Measurements from ENCODE around the gene ASGR2.
"Not testable (repeated sequence)": the region's sequence is repeated elsewhere in the genome, so short reads cannot be mapped to it uniquely, and the experiment has no call there.

ASGR2 gene, protein sequence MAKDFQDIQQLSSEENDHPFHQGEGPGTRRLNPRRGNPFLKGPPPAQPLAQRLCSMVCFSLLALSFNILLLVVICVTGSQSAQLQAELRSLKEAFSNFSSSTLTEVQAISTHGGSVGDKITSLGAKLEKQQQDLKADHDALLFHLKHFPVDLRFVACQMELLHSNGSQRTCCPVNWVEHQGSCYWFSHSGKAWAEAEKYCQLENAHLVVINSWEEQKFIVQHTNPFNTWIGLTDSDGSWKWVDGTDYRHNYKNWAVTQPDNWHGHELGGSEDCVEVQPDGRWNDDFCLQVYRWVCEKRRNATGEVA

DNA sequence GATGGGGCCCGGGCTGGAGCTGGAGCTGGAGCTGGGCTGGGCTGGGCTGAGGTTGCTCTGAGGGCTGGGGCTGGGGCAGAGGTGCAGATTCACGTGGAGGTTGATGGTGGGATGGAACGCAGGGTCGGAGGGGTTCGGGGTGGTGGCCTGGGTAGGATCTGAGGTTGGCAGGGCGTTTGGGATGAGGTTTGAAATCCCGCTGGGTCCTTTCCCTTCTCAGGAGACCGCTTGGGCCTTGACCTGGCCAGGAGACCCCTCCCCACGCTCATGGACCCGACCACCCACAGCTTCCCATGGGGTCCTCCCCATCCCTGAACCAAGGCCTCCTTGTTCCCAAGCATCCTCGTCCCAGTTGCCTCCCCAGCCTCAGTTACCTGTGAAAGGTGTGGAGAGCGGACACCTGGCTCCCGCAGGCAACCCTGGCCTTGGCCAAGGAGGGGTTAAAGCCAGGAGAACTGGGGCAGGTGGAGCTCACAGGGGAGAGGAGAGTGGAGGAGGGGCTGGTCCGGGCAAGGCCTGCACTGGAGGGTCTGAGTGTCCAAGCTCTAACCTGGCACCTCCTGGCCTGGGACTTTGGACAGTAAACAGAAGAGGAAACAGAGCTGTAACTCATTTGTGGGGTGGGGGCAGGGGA lies at the start of gene ASGR2:
ASGR2 (minus strand) TSS at position 582 of the 634 bp plus-strand sequence. CDS start 582 bp downstream, outside the sequence.
- FAIRE-seq = no peak

DNA sequence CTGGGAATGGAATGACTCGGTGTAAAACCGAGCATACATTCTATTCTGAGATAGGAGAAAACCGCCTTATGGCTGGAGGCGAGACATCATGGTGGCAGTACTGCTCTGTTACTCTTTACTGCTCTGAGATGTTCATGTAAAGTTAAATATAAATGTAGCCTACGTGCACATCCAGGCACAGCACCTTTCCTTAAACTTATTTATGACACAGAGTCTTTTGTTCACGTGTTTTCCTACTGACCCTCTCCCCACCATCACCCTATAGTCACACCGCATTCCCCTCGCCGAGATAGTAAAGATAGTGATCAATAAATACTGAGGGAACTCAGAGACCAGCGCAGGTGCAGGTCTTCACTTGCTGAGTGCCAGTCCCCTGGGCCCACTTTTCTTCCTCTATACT lies 44.9 kb upstream of the ASGR2 start:
- not testable (repeated sequence) for FAIRE-seq

DNA sequence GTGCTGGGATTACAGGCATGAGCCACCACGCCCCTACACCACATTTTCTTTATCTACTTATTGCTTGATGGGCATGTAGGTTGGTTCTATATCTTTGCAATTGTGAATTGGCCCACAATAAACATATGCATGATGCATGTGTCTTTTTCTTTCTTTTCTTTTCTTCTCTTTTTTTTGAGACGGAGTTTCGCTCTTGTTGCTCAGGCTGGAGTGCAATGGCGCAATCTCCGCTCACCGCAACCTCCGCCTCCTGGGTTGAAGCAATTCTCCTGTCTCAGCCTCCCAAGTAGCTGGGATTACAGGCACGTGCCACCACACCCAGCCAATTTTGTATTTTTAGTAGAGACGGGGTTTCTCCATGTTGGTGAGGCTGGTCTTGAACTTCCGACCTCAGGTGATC lies 43.8 kb upstream of the ASGR2 start:
- FAIRE-seq = not testable (repeated sequence)

DNA sequence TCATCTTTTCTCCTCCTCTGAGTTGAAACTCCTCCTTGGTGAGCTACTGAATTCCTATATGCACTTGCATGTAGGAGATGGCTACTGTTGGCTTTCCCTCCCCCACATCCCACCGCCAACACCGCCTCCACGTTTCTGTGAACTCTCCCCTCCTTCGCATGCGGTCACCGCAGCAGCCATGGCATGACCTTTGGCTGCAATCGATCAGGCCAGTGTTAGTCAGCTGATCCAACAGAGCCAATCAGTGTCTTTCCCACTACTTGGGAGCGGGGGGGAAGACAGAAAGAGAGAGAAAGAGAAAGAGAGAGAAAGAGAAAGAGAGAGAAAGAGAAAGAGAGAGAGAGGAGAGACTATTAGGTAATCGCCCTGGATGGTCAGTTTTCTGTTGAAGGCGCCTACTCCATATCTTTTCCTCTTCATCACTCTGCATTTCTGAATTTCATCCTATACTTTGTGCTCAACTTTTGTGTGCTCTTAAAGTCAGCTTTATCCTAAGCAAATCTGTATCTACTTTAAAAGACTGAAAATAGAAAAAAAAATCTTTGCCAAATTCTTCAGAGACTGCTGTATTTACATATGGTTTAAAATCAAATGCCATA lies 41.8 kb upstream of the ASGR2 start:
- no peak for FAIRE-seq

DNA sequence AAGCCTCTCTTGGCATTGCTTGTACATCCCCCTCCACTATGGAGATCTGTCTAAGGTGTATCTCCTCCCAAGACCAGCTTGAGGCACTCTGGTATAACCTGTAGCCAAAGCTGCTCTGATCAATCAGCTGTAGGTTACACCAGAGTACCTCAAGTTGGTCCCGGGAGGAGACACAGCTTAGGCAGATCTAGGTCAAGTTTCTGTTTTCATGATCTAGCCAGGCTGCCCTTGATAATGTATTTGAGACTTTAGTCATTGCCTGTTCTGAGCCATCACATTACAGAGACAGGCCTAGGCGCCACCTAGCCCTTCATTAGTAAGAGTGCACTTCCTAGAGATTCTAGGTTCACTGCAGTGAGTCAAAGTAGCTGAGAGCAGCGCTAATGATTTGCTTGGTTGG lies 33.1 kb upstream of the ASGR2 start:
- FAIRE-seq = no peak

DNA sequence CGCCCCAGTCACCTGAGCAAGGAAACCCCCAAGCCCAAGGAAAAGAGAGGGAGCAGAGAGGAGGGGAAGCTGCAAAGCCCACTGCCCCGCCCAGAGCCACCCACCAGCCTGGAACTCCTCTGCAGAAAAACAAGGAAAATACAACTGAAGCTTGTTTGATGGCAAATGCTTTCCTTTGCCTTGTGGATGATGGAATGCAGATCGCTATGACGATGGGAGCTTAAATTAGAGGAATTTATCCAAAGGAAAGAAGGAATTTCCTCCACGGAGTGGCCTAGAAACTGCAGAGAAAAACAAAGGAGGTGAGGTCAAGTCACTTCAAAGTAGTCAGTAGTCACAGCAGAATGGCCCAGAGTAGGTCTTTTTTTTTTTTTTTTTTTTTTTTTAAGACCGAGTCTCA lies 31.5 kb upstream of the ASGR2 start:
- FAIRE-seq = no peak

DNA sequence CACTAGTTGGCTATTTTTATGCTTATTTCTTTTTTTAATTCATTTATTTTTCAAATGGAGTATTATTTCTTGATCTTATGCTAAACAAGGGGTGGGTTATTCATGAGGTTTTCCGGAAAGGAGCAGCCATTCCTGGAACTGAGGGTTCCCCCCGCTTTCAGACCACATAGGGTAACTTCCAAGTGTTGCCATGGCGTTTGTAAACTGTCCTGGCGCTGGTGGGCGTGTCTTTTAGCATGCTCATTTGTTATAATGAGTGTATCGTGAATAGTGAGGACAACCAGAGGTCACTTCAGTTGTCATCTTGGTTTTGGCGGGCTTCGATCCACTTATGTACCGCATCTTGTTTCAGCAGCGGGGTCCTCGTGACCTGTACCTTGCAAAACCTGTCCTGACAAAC lies 29.6 kb upstream of the ASGR2 start:
- no peak for FAIRE-seq

DNA sequence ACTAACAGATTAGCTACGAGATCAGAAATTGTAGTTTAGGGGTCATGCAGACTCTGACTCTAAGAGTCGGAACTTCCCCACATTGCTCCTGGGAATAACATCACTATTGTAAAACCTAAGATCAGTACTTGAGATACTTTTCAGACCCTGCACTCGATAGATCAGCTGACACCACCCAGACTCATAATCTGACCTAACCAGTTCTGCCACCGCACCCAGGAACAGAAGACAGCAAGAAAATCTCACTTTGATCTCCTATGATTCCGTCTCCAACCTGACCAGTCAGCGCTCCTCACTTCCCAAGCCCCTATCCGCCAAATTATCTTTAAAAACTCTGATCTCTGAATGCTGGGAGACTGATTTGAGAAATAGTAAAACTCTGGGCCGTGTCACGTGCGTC lies 27.2 kb upstream of the ASGR2 start:
- no peak for FAIRE-seq

DNA sequence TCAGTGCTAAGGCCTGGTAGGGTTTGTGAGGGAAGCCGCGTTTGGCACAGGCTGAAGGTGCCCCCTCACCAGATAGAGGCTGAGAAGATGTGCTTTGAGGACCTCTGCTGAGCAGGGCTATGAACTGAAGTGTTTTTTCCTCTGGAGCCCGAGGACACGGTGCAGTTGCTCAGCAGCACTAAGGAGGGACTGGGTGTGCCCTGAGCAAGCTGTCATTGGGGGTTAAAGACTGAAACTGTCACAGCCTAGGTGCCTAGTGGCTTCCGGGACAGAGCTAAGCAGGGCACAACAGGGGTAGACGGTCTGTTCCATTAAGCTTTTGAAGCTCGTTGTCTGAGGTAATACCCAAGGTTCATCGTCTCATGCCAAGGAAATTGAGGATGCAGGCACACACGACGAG lies 24.8 kb upstream of the ASGR2 start:
- no peak for FAIRE-seq

DNA sequence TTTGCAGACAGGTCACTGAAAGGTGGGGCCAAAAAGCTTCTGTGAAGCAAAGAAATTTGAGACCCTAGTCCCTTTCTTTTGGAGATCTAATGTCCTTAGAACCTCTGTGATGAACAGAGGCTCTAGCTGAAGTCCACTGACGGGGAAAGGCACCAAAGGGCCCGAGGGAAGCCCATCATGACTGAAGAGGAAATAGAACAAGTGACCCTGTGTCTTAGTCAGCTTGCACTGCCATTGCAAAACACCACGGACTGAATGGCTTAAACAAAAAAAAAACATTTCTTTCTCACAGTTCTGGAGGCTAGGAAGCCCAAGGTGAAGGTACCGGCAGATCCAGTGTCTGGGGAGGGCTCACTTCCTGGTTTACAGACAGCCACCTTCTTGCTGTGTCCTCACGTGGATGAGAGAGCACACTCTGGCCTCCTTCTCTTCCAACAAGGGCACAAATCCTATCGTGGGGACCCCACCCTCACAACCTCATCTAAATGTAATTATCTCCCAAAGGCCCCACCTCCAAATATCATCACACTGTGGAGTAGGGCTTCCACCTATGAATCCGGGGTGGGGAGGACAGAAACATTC lies 24.3 kb upstream of the ASGR2 start:
- FAIRE-seq = no peak

DNA sequence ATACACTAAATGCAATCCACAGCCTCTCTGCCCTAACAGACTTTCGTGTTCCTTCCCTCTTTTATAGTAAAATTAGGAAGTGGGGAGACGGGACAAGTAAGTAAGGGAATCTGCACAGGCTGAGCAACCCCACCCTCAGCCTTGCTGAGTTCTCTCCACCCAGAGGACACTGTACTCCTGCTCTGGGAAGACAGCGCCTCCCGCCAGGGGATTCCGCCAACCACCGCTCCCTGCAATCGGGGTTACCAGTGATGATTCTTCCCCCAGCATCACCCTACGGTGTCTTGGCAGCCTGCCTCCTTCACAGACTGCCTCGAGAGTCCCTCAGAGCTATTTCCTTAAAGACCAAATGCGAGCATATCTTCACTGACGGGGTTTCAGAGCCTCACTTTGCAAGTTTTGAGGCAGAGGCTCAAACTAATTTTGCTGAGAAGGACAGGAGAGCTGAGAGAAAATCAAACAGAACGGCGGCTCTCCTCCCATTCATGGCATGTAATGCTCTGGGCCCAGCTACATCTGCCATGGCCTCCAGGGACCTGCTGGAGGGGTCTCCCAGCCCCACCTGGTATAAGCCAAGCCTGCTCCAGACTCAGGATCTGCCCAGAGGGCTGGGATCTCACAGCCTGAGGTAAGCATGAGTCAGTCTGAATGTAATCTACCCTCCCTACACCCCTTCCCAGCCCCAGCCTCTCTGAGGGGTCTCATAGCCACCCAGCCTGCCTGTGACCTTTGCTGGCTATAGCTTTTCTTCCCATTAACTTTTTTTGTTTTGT lies 22.7 kb upstream of the ASGR2 start:
- FAIRE-seq = no peak

DNA sequence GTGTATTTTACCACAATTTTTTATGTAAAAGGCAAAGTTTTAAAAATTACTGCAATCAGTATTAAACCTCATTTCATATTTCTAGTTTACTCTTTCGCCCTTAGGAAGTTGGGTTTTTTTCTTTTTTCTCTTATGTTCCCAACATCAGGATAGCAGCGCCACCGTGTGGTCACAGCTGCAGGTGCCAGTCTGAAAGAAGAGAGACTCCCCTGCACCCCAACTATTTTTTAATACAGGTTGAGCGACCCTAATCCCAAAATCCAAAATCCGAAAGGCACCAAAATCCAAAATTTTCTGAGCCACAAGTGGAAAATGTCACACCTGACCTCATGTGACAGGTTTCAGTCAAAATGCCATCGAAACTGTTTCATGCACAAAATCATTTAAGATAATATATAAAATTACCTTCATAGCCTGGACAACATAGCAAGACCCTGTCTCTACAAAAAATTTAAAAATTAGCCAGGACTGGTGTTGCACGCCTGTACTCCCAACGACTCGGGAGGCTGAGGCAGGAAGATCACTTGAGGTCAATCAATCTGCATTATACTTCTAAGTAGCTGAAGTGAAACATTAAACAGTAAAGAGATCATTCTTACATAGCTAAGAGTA lies 21.8 kb upstream of the ASGR2 start:
- FAIRE-seq = no peak

DNA sequence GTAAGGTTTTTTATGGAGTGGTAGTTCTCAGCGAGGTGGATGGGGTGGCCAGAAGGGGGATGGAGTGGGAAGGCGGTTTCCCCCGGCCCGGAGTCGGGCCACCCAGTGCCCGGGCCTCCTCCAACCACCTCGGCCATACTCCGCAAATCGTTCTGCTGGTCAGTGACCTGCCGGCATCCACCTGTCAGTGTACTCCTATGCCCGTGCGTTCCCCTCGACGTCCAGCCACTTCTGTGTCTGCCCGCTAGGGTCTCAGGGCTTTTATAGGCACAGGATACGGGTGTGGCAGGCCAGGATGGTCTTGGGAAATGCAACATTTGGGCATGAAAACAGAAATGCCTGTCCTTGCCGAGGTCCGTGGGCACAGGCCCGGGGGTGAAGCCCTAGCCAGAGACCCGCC lies 19.3 kb upstream of the ASGR2 start:
- FAIRE-seq = no peak

DNA sequence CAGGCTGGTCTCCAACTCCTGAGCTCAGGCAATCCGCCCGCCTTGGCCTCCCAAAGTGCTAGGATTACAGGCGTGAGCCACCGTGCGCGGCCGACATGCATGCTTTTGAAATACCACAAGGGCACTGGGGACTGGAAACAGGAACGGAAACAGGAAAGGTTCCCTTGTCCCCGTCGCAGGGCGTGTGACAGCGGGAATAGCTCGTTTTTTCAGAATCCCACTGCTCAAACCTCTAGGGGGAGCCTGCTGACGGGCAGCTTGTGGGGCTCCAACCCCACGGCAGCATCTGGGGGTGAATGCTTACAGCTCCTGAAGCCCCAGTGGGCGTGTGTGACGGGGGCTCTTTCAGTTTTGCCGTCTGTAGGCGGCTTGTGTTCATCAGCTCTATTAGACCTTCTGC lies 18.8 kb upstream of the ASGR2 start:
- FAIRE-seq = no peak

DNA sequence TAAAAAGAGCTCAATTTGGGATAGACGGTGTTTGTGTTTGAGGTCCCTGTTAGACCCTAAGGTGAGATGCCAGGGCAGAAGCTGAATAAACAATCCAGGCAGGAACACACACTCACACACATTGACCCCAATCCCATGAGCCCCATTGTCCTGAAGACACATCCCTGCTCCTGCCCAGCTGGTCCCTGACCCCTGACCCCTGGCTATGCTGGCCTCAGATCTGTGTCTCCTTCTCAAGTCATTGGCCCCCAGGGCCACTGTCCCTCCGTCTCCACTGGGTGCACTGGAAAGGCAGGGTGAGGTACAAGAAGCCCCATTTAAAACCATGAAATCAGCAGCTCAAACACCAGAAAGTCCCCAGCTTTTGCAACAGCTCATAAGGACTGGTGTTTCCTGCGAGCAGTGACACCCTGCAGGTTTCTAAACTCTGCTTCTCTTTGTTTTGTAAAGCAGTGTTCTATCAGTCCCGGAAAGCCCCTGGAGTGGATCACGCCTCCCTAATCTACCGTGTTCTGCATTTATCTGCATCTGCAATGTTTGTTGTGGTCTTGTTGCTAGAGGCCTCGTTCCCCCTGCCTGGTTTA lies 18.0 kb upstream of the ASGR2 start:
- no peak for FAIRE-seq

DNA sequence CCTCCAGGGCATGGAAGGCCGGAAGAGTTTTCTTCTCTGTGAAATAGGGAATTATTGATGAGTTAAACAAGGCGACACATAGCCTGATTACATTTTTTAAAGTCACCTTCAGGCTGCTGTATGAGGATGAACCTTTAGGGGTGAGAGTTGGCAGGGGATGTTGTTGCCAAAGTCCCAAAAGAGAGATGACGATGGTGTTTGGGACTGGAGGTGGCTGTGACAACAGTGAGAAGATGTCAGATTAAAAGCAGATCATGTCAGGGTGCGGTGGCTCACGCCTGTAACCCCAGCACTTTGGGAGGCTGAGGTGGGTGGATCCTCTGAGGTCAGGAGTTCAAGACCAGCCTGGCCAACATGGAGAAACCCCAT lies 16.8 kb upstream of the ASGR2 start:
- FAIRE-seq = no peak

DNA sequence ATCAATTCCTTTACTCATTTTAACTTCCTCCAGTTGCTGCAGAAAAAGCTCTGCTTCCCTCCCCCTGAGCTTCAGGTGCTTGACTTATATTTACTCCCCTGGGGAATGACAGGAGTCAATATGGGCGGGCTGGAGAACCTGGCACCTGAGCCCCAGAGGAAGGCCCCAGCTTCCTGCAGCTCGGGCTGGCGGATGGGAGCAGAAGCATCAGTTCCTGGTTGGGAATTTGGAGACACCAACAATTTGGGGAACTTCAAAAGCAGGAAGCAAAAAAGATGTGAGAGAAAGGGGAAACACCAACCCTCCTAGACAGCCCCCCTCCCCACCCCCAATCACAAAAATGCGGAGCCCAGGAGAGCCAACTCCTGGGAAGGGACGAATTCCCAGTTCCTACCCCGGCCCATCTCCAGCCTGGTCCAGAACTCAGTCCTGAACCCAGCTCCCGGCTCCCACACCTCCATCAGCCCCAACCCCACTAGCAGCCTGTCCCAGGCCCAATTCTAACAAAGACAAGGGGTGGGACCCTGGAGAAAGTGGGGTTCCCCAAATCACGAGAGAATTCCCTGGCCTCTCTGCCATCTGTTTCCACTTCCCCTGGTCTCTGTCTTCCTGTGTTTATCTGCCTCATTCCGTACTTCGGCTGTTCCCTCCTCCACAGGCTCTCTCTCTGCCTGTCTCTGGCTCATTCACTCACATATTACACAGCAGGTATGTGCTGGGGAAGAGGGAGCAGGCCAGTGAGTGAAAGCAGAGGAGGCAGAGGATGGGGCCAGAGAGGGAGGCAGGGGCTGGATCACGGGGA lies 16.2 kb upstream of the ASGR2 start:
- no peak for FAIRE-seq

DNA sequence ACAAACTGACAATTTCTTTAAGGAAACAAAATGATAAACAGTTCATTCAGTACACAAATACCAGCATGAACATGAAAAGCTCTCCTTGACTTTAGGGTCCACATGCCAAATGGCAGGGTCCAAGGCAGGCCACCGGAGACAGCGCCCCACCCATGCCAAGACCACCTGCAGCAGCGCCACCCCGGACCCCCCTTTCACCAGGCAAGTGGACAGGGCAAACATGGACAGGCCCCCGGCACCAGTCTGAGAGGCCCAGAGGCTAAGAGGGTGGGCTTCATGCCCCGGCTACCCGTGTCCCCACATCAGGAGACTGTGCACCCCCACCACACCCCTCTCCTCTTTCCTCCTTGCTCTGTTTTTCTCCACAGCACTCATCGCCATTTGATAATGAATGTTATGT lies 14.7 kb upstream of the ASGR2 start:
- FAIRE-seq = no peak

DNA sequence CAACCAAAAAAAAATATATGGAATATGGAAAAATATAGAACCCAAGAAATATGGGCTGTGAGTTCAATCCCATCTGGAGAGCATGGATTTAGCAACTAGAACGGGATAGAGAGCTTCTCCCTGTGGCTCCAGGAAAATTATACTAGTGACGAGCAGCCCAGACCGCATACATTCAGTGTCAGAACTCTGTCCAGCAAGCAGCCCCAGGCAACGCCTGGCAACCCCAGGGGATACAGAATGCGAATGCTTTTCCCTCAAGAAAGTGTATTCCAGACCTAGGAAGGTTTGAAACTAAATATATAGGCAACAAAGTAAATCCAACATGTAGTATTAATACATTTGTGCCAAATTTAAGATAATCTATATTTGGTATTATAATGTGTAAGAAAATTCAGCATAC lies 13.5 kb upstream of the ASGR2 start:
- no peak for FAIRE-seq

DNA sequence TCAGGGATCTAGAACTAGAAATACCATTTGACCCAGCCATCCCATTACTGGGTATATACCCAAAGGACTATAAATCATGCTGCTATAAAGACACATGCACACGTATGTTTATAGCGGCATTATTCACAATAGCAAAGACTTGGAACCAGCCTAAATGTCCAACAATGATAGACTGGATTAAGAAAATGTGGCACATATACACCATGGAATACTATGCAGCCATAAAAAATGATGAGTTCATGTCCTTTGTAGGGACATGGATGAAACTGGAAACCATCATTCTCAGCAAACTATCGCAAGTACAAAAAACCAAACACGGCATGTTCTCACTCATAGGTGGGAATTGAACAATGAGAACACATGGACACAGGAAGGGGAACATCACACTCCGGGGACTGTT lies 12.9 kb upstream of the ASGR2 start:
- not testable (repeated sequence) for FAIRE-seq

DNA sequence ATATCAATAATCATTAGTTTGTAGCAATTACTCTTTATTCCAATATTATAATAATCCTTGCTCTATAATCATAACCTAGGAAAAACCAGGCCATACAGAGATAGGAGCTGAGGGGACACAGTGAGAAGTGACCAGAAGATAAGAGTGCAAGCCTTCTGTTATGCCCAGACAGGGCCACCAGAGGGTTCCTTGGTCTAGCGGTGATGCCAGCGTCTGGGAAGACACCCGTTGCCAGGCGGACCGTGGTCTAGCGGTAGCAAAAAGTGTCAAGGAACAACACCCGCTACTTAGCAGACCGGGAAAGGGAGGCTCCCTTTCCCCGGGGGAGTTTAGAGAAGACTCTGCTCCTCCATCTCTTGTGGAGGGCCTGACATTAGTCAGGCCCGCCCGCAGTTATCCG lies 11.8 kb upstream of the ASGR2 start:
- not testable (repeated sequence) for FAIRE-seq

DNA sequence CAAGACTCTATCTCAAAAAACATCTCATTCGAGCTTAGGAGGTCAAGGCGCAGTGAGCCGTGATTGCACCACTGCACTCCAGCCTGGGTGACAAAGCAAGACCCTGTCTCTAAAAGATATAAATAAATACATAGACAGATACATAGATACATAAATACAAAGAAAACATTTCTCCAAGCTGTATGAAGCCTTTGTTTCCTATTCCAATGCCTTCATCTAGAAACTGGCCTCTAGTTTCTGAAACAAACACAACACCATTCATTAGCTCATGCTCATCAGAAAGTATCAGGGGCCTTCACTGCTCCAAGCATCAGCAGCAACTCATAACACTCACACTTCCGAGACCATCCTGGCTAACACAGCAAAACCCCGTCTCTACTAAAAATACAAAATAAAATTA lies 10.3 kb upstream of the ASGR2 start:
- FAIRE-seq = no peak

Measured in TTC549 (cell line).